ENCODE data around the gene FBRSL1.

Gene FBRSL1

GRCh38 chr12:132483208-132483607, 6.7 kb upstream of the FBRSL1 start:
- Mint-ChIP-seq H3K27ac (no peak overlapping the region), H3K4me1 (ENCODE audit: low read depth) (peaks cover 24% of the 10 kb centered on the region), H3K36me3 (ENCODE audit: low read depth) (no peaks in the 10 kb centered on the region), H3K27me3 (no peaks in the 10 kb centered on the region), H3K9me3 (no peaks in the 10 kb centered on the region), H3K4me3 (no peak overlapping the region)

- Mint-ChIP-seq H3K27ac (no peak overlapping the region), H3K9me3 (no peaks in the 10 kb centered on the region), H3K4me3 (no peak overlapping the region), H3K27me3 (no peaks in the 10 kb centered on the region), H3K36me3 (ENCODE audit: low read depth) (no peaks in the 10 kb centered on the region), H3K4me1 (ENCODE audit: low read depth) (peaks cover 28% of the 10 kb centered on the region)
Observed at GRCh38 chr12:132483612-132484011, 6.3 kb upstream of the FBRSL1 start.

GRCh38 chr12:132484183-132484890, 5.6 kb upstream of the FBRSL1 start:
- H3K9me3 Mint-ChIP-seq = no peaks in the 10 kb centered on the region

GRCh38 chr12:132484891-132485441, 5.0 kb upstream of the FBRSL1 start:
- H3K27me3 Mint-ChIP-seq = no peaks in the 10 kb centered on the region
- H3K4me1 Mint-ChIP-seq (ENCODE audit: low read depth) = peaks cover 33% of the 10 kb centered on the region
- no peak overlapping the region for H3K4me3 Mint-ChIP-seq
- no peaks in the 10 kb centered on the region for H3K9me3 Mint-ChIP-seq
- H3K36me3 Mint-ChIP-seq (ENCODE audit: low read depth) = no peaks in the 10 kb centered on the region
- no peak overlapping the region for H3K27ac Mint-ChIP-seq

More at GRCh38 chr12:132484183-132484890, 5.6 kb upstream of the FBRSL1 start:
- no peak overlapping the region for H3K27ac Mint-ChIP-seq
- no peak overlapping the region for H3K4me3 Mint-ChIP-seq
- H3K4me1 Mint-ChIP-seq (ENCODE audit: low read depth) = peaks cover 33% of the 10 kb centered on the region
- H3K36me3 Mint-ChIP-seq (ENCODE audit: low read depth) = no peaks in the 10 kb centered on the region
- H3K27me3 Mint-ChIP-seq = no peaks in the 10 kb centered on the region

- no peaks in the 10 kb centered on the region for H3K9me3 Mint-ChIP-seq
- H3K36me3 Mint-ChIP-seq (ENCODE audit: low read depth) = no peaks in the 10 kb centered on the region
- H3K4me1 Mint-ChIP-seq (ENCODE audit: low read depth) = peaks cover 33% of the 10 kb centered on the region
- no peaks in the 10 kb centered on the region for H3K27me3 Mint-ChIP-seq
- no peak overlapping the region for H3K4me3 Mint-ChIP-seq
- no peak overlapping the region for H3K27ac Mint-ChIP-seq
Observed at GRCh38 chr12:132485619-132486018, 4.3 kb upstream of the FBRSL1 start.

- Mint-ChIP-seq H3K9me3 (no peaks in the 10 kb centered on the region), H3K4me3 (no peak overlapping the region), H3K4me1 (ENCODE audit: low read depth) (peaks cover 35% of the 10 kb centered on the region), H3K27me3 (no peaks in the 10 kb centered on the region), H3K36me3 (ENCODE audit: low read depth) (no peaks in the 10 kb centered on the region), H3K27ac (no peak overlapping the region)
Observed at GRCh38 chr12:132486168-132486567, 3.8 kb upstream of the FBRSL1 start.

GRCh38 chr12:132486576-132486975, 3.4 kb upstream of the FBRSL1 start:
- H3K27me3 Mint-ChIP-seq = no peaks in the 10 kb centered on the region
- H3K4me1 Mint-ChIP-seq (ENCODE audit: low read depth) = peaks cover 36% of the 10 kb centered on the region
- H3K4me3 Mint-ChIP-seq = no peak overlapping the region
- H3K27ac Mint-ChIP-seq = no peak overlapping the region
- H3K36me3 Mint-ChIP-seq (ENCODE audit: low read depth) = no peaks in the 10 kb centered on the region
- H3K9me3 Mint-ChIP-seq = no peaks in the 10 kb centered on the region

GRCh38 chr12:132487311-132487741, 2.6 kb upstream of the FBRSL1 start:
- H3K4me1 Mint-ChIP-seq (ENCODE audit: low read depth) = peaks cover 42% of the 10 kb centered on the region
- H3K4me3 Mint-ChIP-seq = no peak overlapping the region

GRCh38 chr12:132488127-132489077, 1.5 kb upstream of the FBRSL1 start:
- H3K36me3 Mint-ChIP-seq (ENCODE audit: low read depth) = peaks cover 5% of the 10 kb centered on the region
- no peaks in the 10 kb centered on the region for H3K27me3 Mint-ChIP-seq
- peak overlapping the region; percentile 86 for H3K27ac Mint-ChIP-seq
- peaks cover 52% of the 10 kb centered on the region for H3K4me1 Mint-ChIP-seq (ENCODE audit: low read depth)
- peak overlapping the region; percentile 81 for H3K4me3 Mint-ChIP-seq
- H3K9me3 Mint-ChIP-seq = no peaks in the 10 kb centered on the region

More at GRCh38 chr12:132487311-132487741, 2.6 kb upstream of the FBRSL1 start:
- no peaks in the 10 kb centered on the region for H3K9me3 Mint-ChIP-seq
- H3K27ac Mint-ChIP-seq = no peak overlapping the region
- H3K27me3 Mint-ChIP-seq = no peaks in the 10 kb centered on the region
- peaks cover 3% of the 10 kb centered on the region for H3K36me3 Mint-ChIP-seq (ENCODE audit: low read depth)

- Mint-ChIP-seq H3K4me1 (ENCODE audit: low read depth) (peaks cover 57% of the 10 kb centered on the region), H3K4me3 (peak overlapping the region; percentile 81), H3K27me3 (no peaks in the 10 kb centered on the region), H3K36me3 (ENCODE audit: low read depth) (peaks cover 5% of the 10 kb centered on the region), H3K9me3 (no peaks in the 10 kb centered on the region), H3K27ac (peak overlapping the region; percentile 86)
Observed at GRCh38 chr12:132489078-132489601, 811 bp upstream of the FBRSL1 start.

- H3K27ac Mint-ChIP-seq = peak overlapping the region; percentile 81
- H3K4me3 Mint-ChIP-seq = peak overlapping the region; percentile 88
- H3K27me3 Mint-ChIP-seq = no peaks in the 10 kb centered on the region
- no peaks in the 10 kb centered on the region for H3K9me3 Mint-ChIP-seq
- H3K36me3 Mint-ChIP-seq (ENCODE audit: low read depth) = peaks cover 5% of the 10 kb centered on the region
- H3K4me1 Mint-ChIP-seq (ENCODE audit: low read depth) = peaks cover 70% of the 10 kb centered on the region
Observed at GRCh38 chr12:132490422-132491137, 629 bp downstream of the FBRSL1 start.

- no peaks in the 10 kb centered on the region for H3K27me3 Mint-ChIP-seq
- H3K4me3 Mint-ChIP-seq = peak overlapping the region; percentile 88
- H3K36me3 Mint-ChIP-seq (ENCODE audit: low read depth) = peaks cover 5% of the 10 kb centered on the region
- H3K27ac Mint-ChIP-seq = peak overlapping the region; percentile 81
- H3K4me1 Mint-ChIP-seq (ENCODE audit: low read depth) = peaks cover 69% of the 10 kb centered on the region
- no peaks in the 10 kb centered on the region for H3K9me3 Mint-ChIP-seq
Observed at GRCh38 chr12:132491138-132491663, 1.2 kb downstream of the FBRSL1 start.

GRCh38 chr12:132491761-132492378, 1.9 kb downstream of the FBRSL1 start:
- Mint-ChIP-seq H3K4me3 (peak overlapping the region; percentile 88), H3K36me3 (ENCODE audit: low read depth) (peaks cover 5% of the 10 kb centered on the region), H3K4me1 (ENCODE audit: low read depth) (peaks cover 72% of the 10 kb centered on the region), H3K9me3 (no peaks in the 10 kb centered on the region), H3K27ac (peak overlapping the region; percentile 82), H3K27me3 (no peaks in the 10 kb centered on the region)

GRCh38 chr12:132492522-132492921, 2.6 kb downstream of the FBRSL1 start:
- Mint-ChIP-seq H3K9me3 (no peaks in the 10 kb centered on the region), H3K27me3 (no peaks in the 10 kb centered on the region), H3K4me1 (ENCODE audit: low read depth) (peaks cover 69% of the 10 kb centered on the region), H3K4me3 (peak overlapping the region; percentile 88), H3K27ac (peak overlapping the region; percentile 82), H3K36me3 (ENCODE audit: low read depth) (peaks cover 5% of the 10 kb centered on the region)
